GM12878 (cell line): ENCODE measurements around the gene SGTA.
"Not testable (repeated sequence)": the region's sequence is repeated elsewhere in the genome, so short reads cannot be mapped to it uniquely, and the experiment has no call there.

ENCODE experiments used
- CTCF ChIP-seq, 3 experiments: IDR thresholded peaks in 2 of 3; conservative IDR thresholded peaks in 1 of 3; 2 replicates each; pipeline ENCODE4 v1.5.1; 2011; ENCODE audit warnings: low read depth in 3 of 3, low read length in 3 of 3, mild to moderate bottlenecking in 3 of 3, control low read depth in 2 of 3, moderate library complexity in 2 of 3, inconsistent platforms in 1 of 3, mixed read lengths in 1 of 3; ENCODE audit not compliant: control insufficient read depth in 2 of 3, insufficient read depth in 1 of 3; ENCODE audit errors: extremely low read depth in 1 of 3
- MTA2 ChIP-seq: fragments of 450-650 bp; IDR thresholded peaks from 2 replicates; pipeline ENCODE4 v1.6.1; 2016; ENCODE audit warnings: low read depth, mild to moderate bottlenecking, moderate library complexity
- POLR2A ChIP-seq: IDR thresholded peaks from 2 replicates; pipeline ENCODE4 v1.6.1; 2011; ENCODE audit warnings: low read depth, mild to moderate bottlenecking, low read length

- TF ChIP-seq POLR2A; MTA2; CTCF (IDR thresholded peaks at IDR 0.05 in 2 of 3, conservative IDR thresholded peaks at IDR 0.05 in 1 of 3; ENCODE audit: control insufficient read depth in 2 of 3, extremely low read depth in 1 of 3, insufficient read depth in 1 of 3, low read depth in 3 of 3, low read length in 3 of 3): not testable (repeated sequence)
Observed at GRCh38 chr19:2713170-2713569, 69.9 kb downstream of the SGTA start.
